Liver (tissue), 9 donors: ENCODE measurements around the gene ATG2A. TPM values are rescaled to one million over a fixed set of nuclear protein-coding genes. Genes with fewer than 3 reads are reported as not detected.

Experiments
- DNase-seq: peaks from one replicate; pipeline ENCODE4 v3.0.0-alpha.2; 2017; ENCODE audit warnings: low spot score
- H3K27ac ChIP-seq, 2 donors: one replicate each; pipeline ENCODE4 v1.7.0; 2013; ENCODE audit warnings: inconsistent platforms in 2 of 2, low read length in 2 of 2, control low read depth in 1 of 2, low read depth in 1 of 2, mild to moderate bottlenecking in 1 of 2
- H3K27me3 ChIP-seq, 4 donors: one replicate each; pipeline versions ENCODE4 v1.6.1 to v1.7.0; 2013; ENCODE audit warnings: low read length in 3 of 4, inconsistent platforms in 1 of 4, mild to moderate bottlenecking in 1 of 4, moderate library complexity in 1 of 4; ENCODE audit not compliant: control insufficient read depth in 4 of 4, insufficient read depth in 4 of 4
- H3K36me3 ChIP-seq, 4 donors: one replicate each; pipeline versions ENCODE4 v1.6.1 to v1.7.0; 2013; ENCODE audit warnings: low read length in 3 of 4, mild to moderate bottlenecking in 3 of 4, low read depth in 1 of 4, moderate library complexity in 1 of 4; ENCODE audit not compliant: control insufficient read depth in 4 of 4, insufficient read depth in 3 of 4
- H3K4me1 ChIP-seq, 4 donors: one replicate each; pipeline versions ENCODE4 v1.6.1 to v1.7.0; 2013; ENCODE audit warnings: low read length in 3 of 4, mild to moderate bottlenecking in 3 of 4, moderate library complexity in 1 of 4; ENCODE audit not compliant: control insufficient read depth in 4 of 4, insufficient read depth in 4 of 4
- H3K4me3 ChIP-seq, 3 donors: one replicate each; pipeline versions ENCODE4 v1.6.1 to v1.7.0; 2013; ENCODE audit warnings: low read length in 3 of 3, control low read depth in 1 of 3, low read depth in 1 of 3, mild to moderate bottlenecking in 1 of 3
- H3K9ac ChIP-seq, 2 donors: one replicate each; pipeline ENCODE4 v1.7.0; 2013; ENCODE audit warnings: low read length in 2 of 2, mild to moderate bottlenecking in 2 of 2, moderate library complexity in 2 of 2, control low read depth in 1 of 2, low read depth in 1 of 2
- H3K9me3 ChIP-seq, 4 donors: one replicate each; pipeline versions ENCODE4 v1.6.1 to v1.7.0; 2013; ENCODE audit warnings: low read length in 3 of 4; ENCODE audit not compliant: control insufficient read depth in 4 of 4
- EGR1 ChIP-seq, 2 donors: IDR thresholded peaks; 2 replicates each; pipeline ENCODE4 v1.6.1; 2016 to 2018; ENCODE audit warnings: antibody characterized with exemption in 2 of 2, low read depth in 2 of 2
- FOXA1 ChIP-seq: IDR thresholded peaks from 2 replicates; pipeline ENCODE4 v1.6.1; 2016; ENCODE audit warnings: antibody characterized with exemption
- FOXA2 ChIP-seq: IDR thresholded peaks from 2 replicates; pipeline ENCODE4 v1.6.1; 2016; ENCODE audit warnings: antibody characterized with exemption
- GABPA ChIP-seq, 2 donors: IDR thresholded peaks in 1 of 2; conservative IDR thresholded peaks in 1 of 2; 2 replicates each; pipeline ENCODE4 v1.6.1; 2016; ENCODE audit warnings: antibody characterized with exemption in 2 of 2, mild to moderate bottlenecking in 1 of 2, moderate library complexity in 1 of 2
- HNF4A ChIP-seq, 2 donors: conservative IDR thresholded peaks; 2 replicates each; pipeline ENCODE4 v1.6.1; 2016; ENCODE audit warnings: antibody characterized with exemption in 2 of 2, mild to moderate bottlenecking in 2 of 2
- HNF4G ChIP-seq: IDR thresholded peaks from 2 replicates; pipeline ENCODE4 v1.6.1; 2016; ENCODE audit warnings: antibody characterized with exemption
- JUND ChIP-seq, 2 donors: IDR thresholded peaks; 2 replicates each; pipeline ENCODE4 v1.6.1; 2016; ENCODE audit warnings: antibody characterized with exemption in 2 of 2
- NR2F2 ChIP-seq: IDR thresholded peaks from 2 replicates; pipeline ENCODE4 v1.6.1; 2016; ENCODE audit warnings: antibody characterized with exemption
- RAD21 ChIP-seq, 2 donors: IDR thresholded peaks; 2 replicates each; pipeline ENCODE4 v1.6.1; 2016; ENCODE audit warnings: antibody characterized with exemption in 2 of 2, mild to moderate bottlenecking in 2 of 2
- RXRA ChIP-seq, 2 donors: IDR thresholded peaks; 2 replicates each; pipeline ENCODE4 v1.6.1; 2017 to 2018; ENCODE audit warnings: antibody characterized with exemption in 2 of 2, mild to moderate bottlenecking in 1 of 2
- SP1 ChIP-seq: IDR thresholded peaks from 2 replicates; pipeline ENCODE4 v1.6.1; 2018; ENCODE audit warnings: antibody characterized with exemption, mild to moderate bottlenecking
- TAF1 ChIP-seq: conservative IDR thresholded peaks from 2 replicates; pipeline ENCODE4 v1.6.1; 2016; ENCODE audit warnings: antibody characterized with exemption, mild to moderate bottlenecking
- YY1 ChIP-seq: IDR thresholded peaks from 2 replicates; pipeline ENCODE4 v1.6.1; 2016; ENCODE audit warnings: antibody characterized with exemption, mild to moderate bottlenecking
- WGBS: extraction: QIAGEN DNeasy Blood & Tissue Kit; methylation state at CpG from one replicate; pipeline ENCODE4 v1.1.7; 2013; 5-methylcytosine and 5-hydroxymethylcytosine counted together
- polyA plus RNA-seq, 2 donors: library from polyadenylated mRNA; stranded (reverse) in 1 of 2; unstranded in 1 of 2; fragments of 200-250 nt in 1 of 2; fragments of >200 nt in 1 of 2; fragmentation: Nextera tagmentation in 1 of 2; extraction: Ambion mirVana in 1 of 2; gene quantifications; one replicate each; pipeline versions ENCODE4 v1.2.1 to v1.2.3, GENCODE V29; 2013 to 2015
- total RNA-seq, 2 donors: library from RNA; depleted of rRNA; stranded (reverse); fragments of >200 nt; gene quantifications; one replicate each; pipeline ENCODE4 v1.2.3, GENCODE V29; 2014
- TF ChIP-seq, protein P1 (sequence below): fragments of 150-350 bp; IDR thresholded peaks from 2 replicates; pipeline ENCODE4 v1.5.1; 2017; ENCODE audit warnings: improper control_type of control experiment, low read depth, low read length; ENCODE audit not compliant: missing input control
- TF ChIP-seq, protein P2 (sequence below): IDR thresholded peaks from 2 replicates; pipeline ENCODE4 v1.6.1; 2016; ENCODE audit warnings: antibody characterized with exemption, mild to moderate bottlenecking
- TF ChIP-seq, protein P3 (sequence below): IDR thresholded peaks from 2 replicates; pipeline ENCODE4 v1.6.1; 2016; ENCODE audit warnings: antibody characterized with exemption
- TF ChIP-seq, protein P4 (sequence below): IDR thresholded peaks from 2 replicates; pipeline ENCODE4 v1.6.1; 2016; ENCODE audit warnings: antibody characterized with exemption
- TF ChIP-seq, protein P5 (sequence below): IDR thresholded peaks from 2 replicates; pipeline ENCODE4 v1.6.1; 2016; ENCODE audit warnings: antibody characterized with exemption
- donor health status: healthy.
- donor health status: healthy.
- donor health status: healthy.
- donor health status: healthy.
- donor health status: healthy.

Gene ATG2A
- total and polyA plus RNA-seq, 4 donors, result 15.6 to 34.1 (median 23.0) TPM

DNA sequence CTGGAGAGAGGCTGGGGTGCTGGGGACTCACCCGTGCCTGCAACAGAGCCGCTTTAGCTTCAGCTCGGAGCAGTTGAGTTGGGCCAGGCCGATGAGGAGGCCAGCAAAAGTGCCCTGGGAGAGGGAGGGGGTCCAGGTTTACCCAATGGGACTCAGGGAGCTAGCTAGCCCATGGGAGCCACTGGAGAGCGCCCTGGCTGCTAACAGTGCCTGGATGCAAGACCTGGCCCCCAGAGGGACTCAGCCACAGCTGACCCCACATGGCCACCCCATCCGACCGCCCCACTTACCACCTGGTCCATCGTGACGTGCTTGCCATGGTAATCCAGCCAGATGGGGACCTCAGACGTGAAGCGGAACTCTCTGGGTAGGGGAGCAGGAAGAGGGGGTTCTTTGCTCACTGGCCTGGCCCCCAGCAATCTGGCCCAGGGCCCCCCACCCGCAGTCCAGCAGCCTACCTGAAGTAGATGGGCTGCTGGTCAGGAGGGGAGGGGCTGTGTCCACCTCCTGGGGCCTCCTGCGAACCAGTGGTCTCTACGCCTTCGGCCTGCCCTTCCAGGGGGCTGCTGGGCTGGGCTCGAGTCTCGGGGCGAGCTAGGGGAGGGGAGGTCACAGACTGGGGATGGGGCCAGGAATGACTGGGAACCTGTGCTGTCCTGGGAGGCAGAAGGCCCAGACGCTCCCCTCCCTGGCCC lies 19.5 kb downstream of the ATG2A start:
- no peak overlapping the region for H3K27ac ChIP-seq
- H3K4me3 ChIP-seq, result no peak overlapping the region
- no peak for DNase-seq
- no peaks in the 10 kb centered on the region for H3K27me3 ChIP-seq
- H3K9ac ChIP-seq, result no peak overlapping the region
- H3K4me1 ChIP-seq, result peaks cover 11 to 18% (median 13%) of the 10 kb centered on the region in 4 donors
- no peaks in the 10 kb centered on the region for H3K9me3 ChIP-seq
- TF ChIP-seq EGR1 (IDR thresholded peaks at IDR 0.05; ENCODE audit: low read depth in 2 of 2), result no peak
- H3K36me3 ChIP-seq, result peaks cover 20 to 65% (median 36%) of the 10 kb centered on the region in 4 donors
- WGBS, result 97% methylated on average over 19 of the region's 19 CpGs

DNA sequence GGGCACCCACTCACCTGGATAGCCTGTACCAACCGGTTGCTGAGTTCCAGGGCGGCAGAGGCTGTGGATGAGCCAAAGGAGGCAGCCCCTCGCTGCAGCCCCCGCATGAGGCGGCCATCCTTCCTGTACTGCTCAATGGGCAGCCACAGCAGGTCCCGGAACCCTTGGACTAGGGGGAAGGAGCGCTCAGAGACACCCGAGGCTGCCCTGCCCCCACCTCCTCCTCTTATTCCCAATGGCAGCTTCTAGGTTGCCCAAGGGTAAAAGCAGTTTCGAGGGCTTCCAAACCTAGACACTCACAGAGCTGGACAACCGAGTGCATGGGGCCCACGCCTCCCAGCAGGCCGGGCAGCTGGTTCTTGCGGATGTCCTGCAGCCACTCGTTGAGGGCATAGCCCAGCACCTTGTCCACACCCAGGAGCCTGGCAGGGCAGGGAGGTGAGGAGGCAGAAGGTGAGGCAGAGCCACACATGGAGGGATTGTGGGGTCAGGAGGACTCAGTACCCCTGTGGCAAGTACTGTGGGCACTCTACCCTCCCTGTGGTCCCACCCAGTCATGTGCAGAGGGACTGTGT lies 20.5 kb downstream of the ATG2A start:
- peaks cover 13 to 57% (median 29%) of the 10 kb centered on the region in 4 donors for H3K36me3 ChIP-seq
- no peaks in the 10 kb centered on the region for H3K9me3 ChIP-seq
- TF ChIP-seq NR2F2 (no peak), GABPA (IDR thresholded peaks at IDR 0.05 in 1 of 2, conservative IDR thresholded peaks at IDR 0.05 in 1 of 2) (no peak), FOXA1 (no peak), TAF1 (no peak), HNF4A (conservative IDR thresholded peaks at IDR 0.05) (no peak), RXRA (IDR thresholded peaks at IDR 0.05) (no peak), JUND (IDR thresholded peaks at IDR 0.05) (no peak), EGR1 (IDR thresholded peaks at IDR 0.05; ENCODE audit: low read depth in 2 of 2) (no peak), SP1 (no peak), HNF4G (no peak), YY1 (no peak), RAD21 (IDR thresholded peaks at IDR 0.05) (no peak), FOXA2 (no peak)
- TF ChIP-seq, protein P1, sequence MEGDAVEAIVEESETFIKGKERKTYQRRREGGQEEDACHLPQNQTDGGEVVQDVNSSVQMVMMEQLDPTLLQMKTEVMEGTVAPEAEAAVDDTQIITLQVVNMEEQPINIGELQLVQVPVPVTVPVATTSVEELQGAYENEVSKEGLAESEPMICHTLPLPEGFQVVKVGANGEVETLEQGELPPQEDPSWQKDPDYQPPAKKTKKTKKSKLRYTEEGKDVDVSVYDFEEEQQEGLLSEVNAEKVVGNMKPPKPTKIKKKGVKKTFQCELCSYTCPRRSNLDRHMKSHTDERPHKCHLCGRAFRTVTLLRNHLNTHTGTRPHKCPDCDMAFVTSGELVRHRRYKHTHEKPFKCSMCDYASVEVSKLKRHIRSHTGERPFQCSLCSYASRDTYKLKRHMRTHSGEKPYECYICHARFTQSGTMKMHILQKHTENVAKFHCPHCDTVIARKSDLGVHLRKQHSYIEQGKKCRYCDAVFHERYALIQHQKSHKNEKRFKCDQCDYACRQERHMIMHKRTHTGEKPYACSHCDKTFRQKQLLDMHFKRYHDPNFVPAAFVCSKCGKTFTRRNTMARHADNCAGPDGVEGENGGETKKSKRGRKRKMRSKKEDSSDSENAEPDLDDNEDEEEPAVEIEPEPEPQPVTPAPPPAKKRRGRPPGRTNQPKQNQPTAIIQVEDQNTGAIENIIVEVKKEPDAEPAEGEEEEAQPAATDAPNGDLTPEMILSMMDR, result no peak
- TF ChIP-seq, protein P2, sequence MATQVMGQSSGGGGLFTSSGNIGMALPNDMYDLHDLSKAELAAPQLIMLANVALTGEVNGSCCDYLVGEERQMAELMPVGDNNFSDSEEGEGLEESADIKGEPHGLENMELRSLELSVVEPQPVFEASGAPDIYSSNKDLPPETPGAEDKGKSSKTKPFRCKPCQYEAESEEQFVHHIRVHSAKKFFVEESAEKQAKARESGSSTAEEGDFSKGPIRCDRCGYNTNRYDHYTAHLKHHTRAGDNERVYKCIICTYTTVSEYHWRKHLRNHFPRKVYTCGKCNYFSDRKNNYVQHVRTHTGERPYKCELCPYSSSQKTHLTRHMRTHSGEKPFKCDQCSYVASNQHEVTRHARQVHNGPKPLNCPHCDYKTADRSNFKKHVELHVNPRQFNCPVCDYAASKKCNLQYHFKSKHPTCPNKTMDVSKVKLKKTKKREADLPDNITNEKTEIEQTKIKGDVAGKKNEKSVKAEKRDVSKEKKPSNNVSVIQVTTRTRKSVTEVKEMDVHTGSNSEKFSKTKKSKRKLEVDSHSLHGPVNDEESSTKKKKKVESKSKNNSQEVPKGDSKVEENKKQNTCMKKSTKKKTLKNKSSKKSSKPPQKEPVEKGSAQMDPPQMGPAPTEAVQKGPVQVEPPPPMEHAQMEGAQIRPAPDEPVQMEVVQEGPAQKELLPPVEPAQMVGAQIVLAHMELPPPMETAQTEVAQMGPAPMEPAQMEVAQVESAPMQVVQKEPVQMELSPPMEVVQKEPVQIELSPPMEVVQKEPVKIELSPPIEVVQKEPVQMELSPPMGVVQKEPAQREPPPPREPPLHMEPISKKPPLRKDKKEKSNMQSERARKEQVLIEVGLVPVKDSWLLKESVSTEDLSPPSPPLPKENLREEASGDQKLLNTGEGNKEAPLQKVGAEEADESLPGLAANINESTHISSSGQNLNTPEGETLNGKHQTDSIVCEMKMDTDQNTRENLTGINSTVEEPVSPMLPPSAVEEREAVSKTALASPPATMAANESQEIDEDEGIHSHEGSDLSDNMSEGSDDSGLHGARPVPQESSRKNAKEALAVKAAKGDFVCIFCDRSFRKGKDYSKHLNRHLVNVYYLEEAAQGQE, result no peak
- TF ChIP-seq, protein P3, sequence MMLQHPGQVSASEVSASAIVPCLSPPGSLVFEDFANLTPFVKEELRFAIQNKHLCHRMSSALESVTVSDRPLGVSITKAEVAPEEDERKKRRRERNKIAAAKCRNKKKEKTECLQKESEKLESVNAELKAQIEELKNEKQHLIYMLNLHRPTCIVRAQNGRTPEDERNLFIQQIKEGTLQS, result no peak
- TF ChIP-seq, protein P4, sequence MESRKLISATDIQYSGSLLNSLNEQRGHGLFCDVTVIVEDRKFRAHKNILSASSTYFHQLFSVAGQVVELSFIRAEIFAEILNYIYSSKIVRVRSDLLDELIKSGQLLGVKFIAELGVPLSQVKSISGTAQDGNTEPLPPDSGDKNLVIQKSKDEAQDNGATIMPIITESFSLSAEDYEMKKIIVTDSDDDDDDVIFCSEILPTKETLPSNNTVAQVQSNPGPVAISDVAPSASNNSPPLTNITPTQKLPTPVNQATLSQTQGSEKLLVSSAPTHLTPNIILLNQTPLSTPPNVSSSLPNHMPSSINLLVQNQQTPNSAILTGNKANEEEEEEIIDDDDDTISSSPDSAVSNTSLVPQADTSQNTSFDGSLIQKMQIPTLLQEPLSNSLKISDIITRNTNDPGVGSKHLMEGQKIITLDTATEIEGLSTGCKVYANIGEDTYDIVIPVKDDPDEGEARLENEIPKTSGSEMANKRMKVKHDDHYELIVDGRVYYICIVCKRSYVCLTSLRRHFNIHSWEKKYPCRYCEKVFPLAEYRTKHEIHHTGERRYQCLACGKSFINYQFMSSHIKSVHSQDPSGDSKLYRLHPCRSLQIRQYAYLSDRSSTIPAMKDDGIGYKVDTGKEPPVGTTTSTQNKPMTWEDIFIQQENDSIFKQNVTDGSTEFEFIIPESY, result no peak
- TF ChIP-seq, protein P5, sequence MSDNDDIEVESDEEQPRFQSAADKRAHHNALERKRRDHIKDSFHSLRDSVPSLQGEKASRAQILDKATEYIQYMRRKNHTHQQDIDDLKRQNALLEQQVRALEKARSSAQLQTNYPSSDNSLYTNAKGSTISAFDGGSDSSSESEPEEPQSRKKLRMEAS, result no peak
- H3K27me3 ChIP-seq, result no peaks in the 10 kb centered on the region
- H3K4me3 ChIP-seq, result no peak overlapping the region
- no peak overlapping the region for H3K27ac ChIP-seq
- H3K4me1 ChIP-seq, result peaks cover 11 to 26% (median 20%) of the 10 kb centered on the region in 4 donors
- H3K9ac ChIP-seq, result no peak overlapping the region
- 93% methylated on average over 14 of the region's 14 CpGs for WGBS
- DNase-seq, result no peak
